ENCODE results near the gene WSB1.

DNA sequence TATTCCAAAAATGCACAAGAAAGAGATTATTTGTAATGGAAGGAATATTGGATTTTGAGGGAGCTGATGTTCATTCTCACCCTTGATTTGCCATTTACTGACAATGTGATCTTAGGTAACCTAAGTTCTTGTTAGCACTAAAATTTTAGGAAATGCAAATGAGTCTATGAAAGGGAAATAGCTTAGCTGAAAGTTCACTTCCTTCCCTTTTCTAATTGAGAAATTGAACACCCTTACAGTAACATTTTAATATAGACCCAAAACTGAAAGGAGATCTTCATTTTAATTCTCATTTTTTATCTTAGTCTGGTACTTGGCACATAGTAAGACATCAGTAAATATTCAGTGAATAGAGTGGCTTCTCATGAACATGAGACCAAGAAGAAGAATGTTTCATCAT lies 10.9 kb upstream of the WSB1 start:
- TF ChIP-seq, protein P1, sequence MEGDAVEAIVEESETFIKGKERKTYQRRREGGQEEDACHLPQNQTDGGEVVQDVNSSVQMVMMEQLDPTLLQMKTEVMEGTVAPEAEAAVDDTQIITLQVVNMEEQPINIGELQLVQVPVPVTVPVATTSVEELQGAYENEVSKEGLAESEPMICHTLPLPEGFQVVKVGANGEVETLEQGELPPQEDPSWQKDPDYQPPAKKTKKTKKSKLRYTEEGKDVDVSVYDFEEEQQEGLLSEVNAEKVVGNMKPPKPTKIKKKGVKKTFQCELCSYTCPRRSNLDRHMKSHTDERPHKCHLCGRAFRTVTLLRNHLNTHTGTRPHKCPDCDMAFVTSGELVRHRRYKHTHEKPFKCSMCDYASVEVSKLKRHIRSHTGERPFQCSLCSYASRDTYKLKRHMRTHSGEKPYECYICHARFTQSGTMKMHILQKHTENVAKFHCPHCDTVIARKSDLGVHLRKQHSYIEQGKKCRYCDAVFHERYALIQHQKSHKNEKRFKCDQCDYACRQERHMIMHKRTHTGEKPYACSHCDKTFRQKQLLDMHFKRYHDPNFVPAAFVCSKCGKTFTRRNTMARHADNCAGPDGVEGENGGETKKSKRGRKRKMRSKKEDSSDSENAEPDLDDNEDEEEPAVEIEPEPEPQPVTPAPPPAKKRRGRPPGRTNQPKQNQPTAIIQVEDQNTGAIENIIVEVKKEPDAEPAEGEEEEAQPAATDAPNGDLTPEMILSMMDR (IDR thresholded peaks at IDR 0.05) = no peak
- no peak for TF ChIP-seq POLR2A (IDR thresholded peaks at IDR 0.05)

Measured in stomach (tissue), 4 donors.